IMR-90 (cell line): Measurements from ENCODE around the gene CFDP1.

ENCODE experiments used
- BHLHE40 ChIP-seq: fragments of 150-350 bp; IDR thresholded peaks from 2 replicates; pipeline ENCODE4 v1.6.1; 2016; ENCODE audit warnings: mild to moderate bottlenecking, low read depth, low read length
- CEBPB ChIP-seq: IDR thresholded peaks from 2 replicates; pipeline ENCODE4 v1.6.1; 2012; ENCODE audit warnings: low read depth, low read length, improper control_type of control experiment
- CHD1 ChIP-seq: IDR thresholded peaks from 2 replicates; pipeline ENCODE4 v1.6.1; 2012; ENCODE audit warnings: low read depth, low read length, improper control_type of control experiment
- CTCF ChIP-seq: conservative IDR thresholded peaks from 2 replicates; pipeline ENCODE4 v1.5.1; 2012; ENCODE audit warnings: mild to moderate bottlenecking, low read depth, low read length, improper control_type of control experiment
- ELK1 ChIP-seq: fragments of 150-350 bp; IDR thresholded peaks from 2 replicates; pipeline ENCODE4 v1.6.1; 2016; ENCODE audit warnings: low read depth, mild to moderate bottlenecking, low read length, moderate library complexity, borderline replicate concordance
- MAFK ChIP-seq: IDR thresholded peaks from 2 replicates; pipeline ENCODE4 v1.6.1; 2012; ENCODE audit warnings: low read depth, low read length, improper control_type of control experiment
- MAZ ChIP-seq: IDR thresholded peaks from 2 replicates; pipeline ENCODE4 v1.6.1; 2012; ENCODE audit warnings: low read depth, mild to moderate bottlenecking, low read length, improper control_type of control experiment, moderate library complexity, borderline replicate concordance
- MXI1 ChIP-seq: IDR thresholded peaks from 2 replicates; pipeline ENCODE4 v1.6.1; 2012; ENCODE audit warnings: low read depth, mild to moderate bottlenecking, low read length, moderate library complexity, borderline replicate concordance
- NFE2L2 ChIP-seq: fragments of 150-350 bp; IDR thresholded peaks from 2 replicates; pipeline ENCODE4 v1.6.1; 2016; ENCODE audit warnings: low read depth, mild to moderate bottlenecking, low read length
- POLR2A ChIP-seq: IDR thresholded peaks from 2 replicates; pipeline ENCODE4 v1.6.1; 2012; ENCODE audit warnings: mild to moderate bottlenecking, low read depth, low read length
- RAD21 ChIP-seq: IDR thresholded peaks from 2 replicates; pipeline ENCODE4 v1.6.1; 2012; ENCODE audit warnings: low read length, improper control_type of control experiment
- RFX5 ChIP-seq: IDR thresholded peaks from 2 replicates; pipeline ENCODE4 v1.8.0; 2012; ENCODE audit warnings: low read depth, mild to moderate bottlenecking, low read length, moderate library complexity
- SMC3 ChIP-seq: fragments of 150-350 bp; IDR thresholded peaks from 2 replicates; pipeline ENCODE4 v1.6.1; 2016; ENCODE audit warnings: low read depth, mild to moderate bottlenecking, antibody characterized with exemption, low read length, moderate library complexity
- USF2 ChIP-seq: fragments of 150-350 bp; IDR thresholded peaks from 2 replicates; pipeline ENCODE4 v1.6.1; 2017; ENCODE audit warnings: mild to moderate bottlenecking, antibody characterized with exemption, low read length, low read depth

GRCh38 chr16:75389096-75389690 is 44.1 kb downstream of the CFDP1 start:
- TF ChIP-seq CTCF (no peak), CHD1 (no peak), CEBPB (no peak), RFX5 (no peak), RAD21 (no peak), POLR2A (no peak), SMC3 (no peak), BHLHE40 (no peak), NFE2L2 (no peak), MAZ (no peak), ELK1 (no peak), USF2 (no peak), MAFK (no peak), MXI1 (no peak)
